ENCODE data around the gene CDH13. TPM values are rescaled to one million over a fixed set of nuclear protein-coding genes. Genes with fewer than 3 reads are reported as not detected.

Gene CDH13
- total and polyA plus RNA-seq, 2 donors (not counting 1 experiment from before 2014, with no cell fraction given), result 27.6 to 96.7 TPM

DNA sequence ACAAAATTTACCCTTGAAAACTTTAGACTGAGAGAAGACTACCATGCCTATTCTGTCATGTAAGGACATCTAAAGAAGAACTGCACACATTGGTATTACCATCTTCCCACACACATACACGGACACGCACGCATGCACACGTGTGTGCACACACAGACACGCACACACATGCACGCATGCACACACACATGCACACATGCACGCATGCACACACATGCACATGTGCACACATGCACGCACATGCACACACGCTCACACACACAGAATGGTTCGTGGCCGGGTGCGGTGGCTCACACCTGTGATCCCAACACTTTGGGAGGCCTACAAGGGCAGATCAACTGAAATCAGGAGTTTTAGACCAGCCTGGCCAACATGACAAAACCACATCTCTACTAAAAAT, 884.1 kb downstream of the CDH13 start:
- no peaks in the 10 kb centered on the region for H3K9me3 ChIP-seq (ENCODE audit: control insufficient read depth, insufficient read depth, low read depth, low read length)
- H3K79me2 ChIP-seq (ENCODE audit: control insufficient read depth, insufficient read depth, low read length), result no peaks in the 10 kb centered on the region
- no peaks in the 10 kb centered on the region for H4K20me1 ChIP-seq (ENCODE audit: control insufficient read depth, extremely low read depth, insufficient read depth, low read length)
- no peak overlapping the region for H3K9ac ChIP-seq (ENCODE audit: insufficient read depth, low read length)
- no peaks in the 10 kb centered on the region for H3K36me3 ChIP-seq (ENCODE audit: control insufficient read depth, insufficient read depth, low read length)
- no peak for DNase-seq (ENCODE audit: low read depth in 2 of 2)
- TF ChIP-seq EZH2 (IDR thresholded peaks at IDR 0.05; ENCODE audit: low read length, missing control alignments), result no peak
- TF ChIP-seq, protein P1, sequence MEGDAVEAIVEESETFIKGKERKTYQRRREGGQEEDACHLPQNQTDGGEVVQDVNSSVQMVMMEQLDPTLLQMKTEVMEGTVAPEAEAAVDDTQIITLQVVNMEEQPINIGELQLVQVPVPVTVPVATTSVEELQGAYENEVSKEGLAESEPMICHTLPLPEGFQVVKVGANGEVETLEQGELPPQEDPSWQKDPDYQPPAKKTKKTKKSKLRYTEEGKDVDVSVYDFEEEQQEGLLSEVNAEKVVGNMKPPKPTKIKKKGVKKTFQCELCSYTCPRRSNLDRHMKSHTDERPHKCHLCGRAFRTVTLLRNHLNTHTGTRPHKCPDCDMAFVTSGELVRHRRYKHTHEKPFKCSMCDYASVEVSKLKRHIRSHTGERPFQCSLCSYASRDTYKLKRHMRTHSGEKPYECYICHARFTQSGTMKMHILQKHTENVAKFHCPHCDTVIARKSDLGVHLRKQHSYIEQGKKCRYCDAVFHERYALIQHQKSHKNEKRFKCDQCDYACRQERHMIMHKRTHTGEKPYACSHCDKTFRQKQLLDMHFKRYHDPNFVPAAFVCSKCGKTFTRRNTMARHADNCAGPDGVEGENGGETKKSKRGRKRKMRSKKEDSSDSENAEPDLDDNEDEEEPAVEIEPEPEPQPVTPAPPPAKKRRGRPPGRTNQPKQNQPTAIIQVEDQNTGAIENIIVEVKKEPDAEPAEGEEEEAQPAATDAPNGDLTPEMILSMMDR (conservative IDR thresholded peaks at IDR 0.05 in 1 of 2, IDR thresholded peaks at IDR 0.05 in 1 of 2; ENCODE audit: low read depth in 1 of 2, low read length in 2 of 2), result no peak
- H2AFZ ChIP-seq (ENCODE audit: low read length), result no peak overlapping the region
- no peak overlapping the region for H3K4me2 ChIP-seq (ENCODE audit: extremely low read depth, insufficient read depth, low read length)
- no peaks in the 10 kb centered on the region for H3K27me3 ChIP-seq (ENCODE audit: control insufficient read depth, insufficient read depth, low read length)
- H3K27ac ChIP-seq (ENCODE audit: insufficient read depth, low read length), result no peak overlapping the region
- H3K4me1 ChIP-seq (ENCODE audit: control insufficient read depth, extremely low read depth, insufficient read depth, low read length), result peaks cover 4% of the 10 kb centered on the region
- no peak overlapping the region for H3K4me3 ChIP-seq (replicated peaks in 1 of 4; ENCODE audit: control extremely low read depth in 1 of 4, insufficient read depth in 1 of 4, low read depth in 3 of 4, low read length in 4 of 4)

GRCh38 chr16:83513008-83513755, 886.4 kb downstream of the CDH13 start:
- H3K36me3 ChIP-seq (ENCODE audit: control insufficient read depth, insufficient read depth, low read length), result no peaks in the 10 kb centered on the region
- DNase-seq (ENCODE audit: low read depth in 2 of 2), result peak; percentile 67 to 90
- TF ChIP-seq EZH2 (IDR thresholded peaks at IDR 0.05; ENCODE audit: low read length, missing control alignments), result no peak
- TF ChIP-seq, protein P1 (conservative IDR thresholded peaks at IDR 0.05 in 1 of 2, IDR thresholded peaks at IDR 0.05 in 1 of 2; ENCODE audit: low read depth in 1 of 2, low read length in 2 of 2), result no peak
- no peak overlapping the region for H3K4me2 ChIP-seq (ENCODE audit: extremely low read depth, insufficient read depth, low read length)
- H3K9ac ChIP-seq (ENCODE audit: insufficient read depth, low read length), result no peak overlapping the region
- no peaks in the 10 kb centered on the region for H3K27me3 ChIP-seq (ENCODE audit: control insufficient read depth, insufficient read depth, low read length)
- no peaks in the 10 kb centered on the region for H3K9me3 ChIP-seq (ENCODE audit: control insufficient read depth, insufficient read depth, low read depth, low read length)
- H3K27ac ChIP-seq (ENCODE audit: insufficient read depth, low read length), result peak overlapping the region; percentile 61
- H3K4me1 ChIP-seq (ENCODE audit: control insufficient read depth, extremely low read depth, insufficient read depth, low read length), result peaks cover 4% of the 10 kb centered on the region
- H3K4me3 ChIP-seq (replicated peaks in 1 of 4; ENCODE audit: control extremely low read depth in 1 of 4, insufficient read depth in 1 of 4, low read depth in 3 of 4, low read length in 4 of 4), result no peak overlapping the region
- no peak overlapping the region for H2AFZ ChIP-seq (ENCODE audit: low read length)
- no peaks in the 10 kb centered on the region for H3K79me2 ChIP-seq (ENCODE audit: control insufficient read depth, insufficient read depth, low read length)
- H4K20me1 ChIP-seq (ENCODE audit: control insufficient read depth, extremely low read depth, insufficient read depth, low read length), result no peaks in the 10 kb centered on the region

DNA sequence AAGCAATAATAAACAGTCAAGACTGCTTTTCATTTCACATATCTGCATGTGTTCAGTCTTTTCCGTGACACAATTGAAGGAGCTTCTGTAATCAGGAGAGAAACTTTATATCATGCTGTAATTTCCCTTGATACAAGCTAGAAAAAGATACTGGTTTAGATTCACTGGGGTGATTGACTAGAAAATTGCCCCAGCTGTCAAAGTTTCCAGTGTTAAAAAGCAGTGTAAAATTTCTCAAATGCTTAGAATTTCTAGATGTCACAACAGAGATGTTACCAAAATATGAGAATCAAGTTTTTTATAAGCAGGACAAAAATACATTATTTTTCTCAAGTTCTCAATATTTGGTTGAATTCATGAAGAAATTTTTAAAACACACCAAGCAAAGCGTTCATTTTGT, 888.6 kb downstream of the CDH13 start:
- no peak overlapping the region for H3K27ac ChIP-seq (ENCODE audit: insufficient read depth, low read length)
- H3K27me3 ChIP-seq (ENCODE audit: control insufficient read depth, insufficient read depth, low read length), result no peaks in the 10 kb centered on the region

More for the DNA sequence above, 888.6 kb downstream of the CDH13 start:
- H3K36me3 ChIP-seq (ENCODE audit: control insufficient read depth, insufficient read depth, low read length), result no peaks in the 10 kb centered on the region
- no peaks in the 10 kb centered on the region for H4K20me1 ChIP-seq (ENCODE audit: control insufficient read depth, extremely low read depth, insufficient read depth, low read length)
- H3K79me2 ChIP-seq (ENCODE audit: control insufficient read depth, insufficient read depth, low read length), result no peaks in the 10 kb centered on the region
- no peak overlapping the region for H2AFZ ChIP-seq (ENCODE audit: low read length)
- no peak overlapping the region for H3K9ac ChIP-seq (ENCODE audit: insufficient read depth, low read length)
- H3K4me1 ChIP-seq (ENCODE audit: control insufficient read depth, extremely low read depth, insufficient read depth, low read length), result peaks cover 4% of the 10 kb centered on the region
- H3K4me2 ChIP-seq (ENCODE audit: extremely low read depth, insufficient read depth, low read length), result no peak overlapping the region
- DNase-seq (ENCODE audit: low read depth in 2 of 2), result no peak
- H3K4me3 ChIP-seq (replicated peaks in 1 of 4; ENCODE audit: control extremely low read depth in 1 of 4, insufficient read depth in 1 of 4, low read depth in 3 of 4, low read length in 4 of 4), result no peak overlapping the region
- H3K9me3 ChIP-seq (ENCODE audit: control insufficient read depth, insufficient read depth, low read depth, low read length), result no peaks in the 10 kb centered on the region
- TF ChIP-seq, protein P1 (conservative IDR thresholded peaks at IDR 0.05 in 1 of 2, IDR thresholded peaks at IDR 0.05 in 1 of 2; ENCODE audit: low read depth in 1 of 2, low read length in 2 of 2), result no peak
- no peak for TF ChIP-seq EZH2 (IDR thresholded peaks at IDR 0.05; ENCODE audit: low read length, missing control alignments)

Measured in fibroblast of lung (primary cell).